ENCODE measurements around the gene KLHL17.
"Not testable (repeated sequence)": the region's sequence is repeated elsewhere in the genome, so short reads cannot be mapped to it uniquely, and the experiment has no call there.

The KLHL17 gene

GRCh38 chr1:972726-973458 is 12.5 kb downstream of the KLHL17 start:
- TF ChIP-seq, protein P1, sequence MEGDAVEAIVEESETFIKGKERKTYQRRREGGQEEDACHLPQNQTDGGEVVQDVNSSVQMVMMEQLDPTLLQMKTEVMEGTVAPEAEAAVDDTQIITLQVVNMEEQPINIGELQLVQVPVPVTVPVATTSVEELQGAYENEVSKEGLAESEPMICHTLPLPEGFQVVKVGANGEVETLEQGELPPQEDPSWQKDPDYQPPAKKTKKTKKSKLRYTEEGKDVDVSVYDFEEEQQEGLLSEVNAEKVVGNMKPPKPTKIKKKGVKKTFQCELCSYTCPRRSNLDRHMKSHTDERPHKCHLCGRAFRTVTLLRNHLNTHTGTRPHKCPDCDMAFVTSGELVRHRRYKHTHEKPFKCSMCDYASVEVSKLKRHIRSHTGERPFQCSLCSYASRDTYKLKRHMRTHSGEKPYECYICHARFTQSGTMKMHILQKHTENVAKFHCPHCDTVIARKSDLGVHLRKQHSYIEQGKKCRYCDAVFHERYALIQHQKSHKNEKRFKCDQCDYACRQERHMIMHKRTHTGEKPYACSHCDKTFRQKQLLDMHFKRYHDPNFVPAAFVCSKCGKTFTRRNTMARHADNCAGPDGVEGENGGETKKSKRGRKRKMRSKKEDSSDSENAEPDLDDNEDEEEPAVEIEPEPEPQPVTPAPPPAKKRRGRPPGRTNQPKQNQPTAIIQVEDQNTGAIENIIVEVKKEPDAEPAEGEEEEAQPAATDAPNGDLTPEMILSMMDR (IDR thresholded peaks at IDR 0.05; ENCODE audit: insufficient read depth, low read depth, low read length, missing control alignments), result no peak
- DNase-seq (ENCODE audit: low read depth), result no peak
- no peak overlapping the region for H3K4me3 ChIP-seq (ENCODE audit: low read length)

- TF ChIP-seq, protein P1 (IDR thresholded peaks at IDR 0.05; ENCODE audit: insufficient read depth, low read depth, low read length, missing control alignments), result no peak
- no peak overlapping the region for H3K4me3 ChIP-seq (ENCODE audit: low read length)
- no peak for DNase-seq (ENCODE audit: low read depth)
Measured at GRCh38 chr1:973459-974292, 13.3 kb downstream of the KLHL17 start.

GRCh38 chr1:974293-974640 is 13.9 kb downstream of the KLHL17 start:
- TF ChIP-seq, protein P1 (IDR thresholded peaks at IDR 0.05; ENCODE audit: insufficient read depth, low read depth, low read length, missing control alignments), result no peak
- H3K4me3 ChIP-seq (ENCODE audit: low read length), result no peak overlapping the region
- DNase-seq (ENCODE audit: low read depth), result no peak

DNA sequence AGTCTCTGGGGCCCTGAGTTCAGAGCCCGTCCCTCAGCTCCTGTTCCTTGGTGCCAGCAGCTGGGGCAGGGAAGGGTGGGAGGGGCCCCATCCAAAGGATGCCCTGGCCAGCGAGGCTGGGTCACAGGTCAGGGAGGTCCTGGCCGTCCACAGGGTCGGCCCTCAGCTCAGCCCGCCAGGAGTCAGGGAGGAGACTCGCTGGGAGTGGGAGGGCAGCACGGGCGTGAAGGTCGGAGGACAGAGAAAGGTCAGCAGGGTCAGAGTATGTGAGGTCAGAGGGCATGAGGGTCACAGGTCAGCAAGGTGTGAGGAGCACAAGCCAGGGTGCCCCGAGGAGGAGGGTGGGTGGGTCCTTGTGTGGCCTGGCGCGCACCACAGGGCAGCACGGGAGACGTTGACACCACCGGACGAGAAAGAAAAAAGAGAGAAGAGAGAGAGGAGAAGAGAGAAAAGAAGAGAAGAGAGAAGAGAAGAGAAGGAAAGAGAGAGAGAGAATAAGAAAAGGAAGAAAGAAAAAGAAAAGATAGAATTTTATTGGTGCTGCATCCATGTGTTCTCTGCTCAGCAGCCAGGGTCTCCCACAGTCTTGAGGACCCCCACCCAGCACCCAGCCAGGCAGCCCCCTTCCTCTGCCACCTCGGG is 14.4 kb downstream of the KLHL17 start:
- no peak for DNase-seq (ENCODE audit: low read depth)
- TF ChIP-seq, protein P1 (IDR thresholded peaks at IDR 0.05; ENCODE audit: insufficient read depth, low read depth, low read length, missing control alignments), result no peak
- H3K4me3 ChIP-seq (ENCODE audit: low read length), result no peak overlapping the region

GRCh38 chr1:975365-975764 is 15.0 kb downstream of the KLHL17 start:
- DNase-seq (ENCODE audit: low read depth), result no peak
- TF ChIP-seq, protein P1 (IDR thresholded peaks at IDR 0.05; ENCODE audit: insufficient read depth, low read depth, low read length, missing control alignments), result no peak

DNA sequence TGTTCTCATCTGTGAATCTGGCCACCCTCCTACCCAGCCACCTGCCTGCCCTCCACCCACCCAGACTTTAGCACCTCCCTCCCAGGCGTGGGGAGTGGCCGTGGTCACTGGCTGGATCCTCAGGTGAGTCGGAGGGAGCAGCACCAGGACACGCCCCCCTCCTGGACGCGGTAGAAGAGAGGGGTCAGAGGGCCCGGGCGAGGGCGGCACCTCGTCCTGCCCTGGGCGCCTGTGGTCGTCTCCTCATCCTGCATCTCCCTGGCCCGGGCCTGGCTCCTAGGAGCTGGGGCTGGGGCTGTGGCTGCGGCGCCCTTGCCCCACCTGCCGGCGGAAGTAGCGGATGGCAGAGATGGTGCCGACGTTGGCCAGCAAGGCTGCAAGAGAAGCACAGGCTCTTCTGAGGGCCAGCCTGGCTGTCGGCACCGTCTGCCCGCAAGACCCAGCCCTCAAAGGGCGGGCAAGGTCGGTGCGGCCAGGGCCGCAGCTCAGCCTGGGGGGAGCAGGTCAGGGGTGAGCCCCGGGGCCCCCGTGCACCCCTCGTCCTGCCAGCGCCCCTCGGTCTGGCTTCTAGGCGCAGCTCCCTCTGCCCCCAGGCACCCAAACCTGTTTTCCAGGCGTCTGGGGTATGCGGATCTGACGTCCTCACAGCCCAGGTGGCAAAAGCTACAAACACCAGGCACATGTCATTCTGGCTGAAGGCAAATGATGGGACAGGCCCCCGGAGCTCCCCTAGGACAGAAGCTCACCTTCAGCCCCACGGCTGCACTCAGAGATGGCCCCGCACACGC is 15.7 kb downstream of the KLHL17 start:
- peak; percentile 76 for DNase-seq (ENCODE audit: low read depth)
- TF ChIP-seq, protein P1 (IDR thresholded peaks at IDR 0.05; ENCODE audit: insufficient read depth, low read depth, low read length, missing control alignments), result peak; percentile 58
- no peak overlapping the region for H3K4me3 ChIP-seq (ENCODE audit: low read length)

More at GRCh38 chr1:975365-975764, 15.0 kb downstream of the KLHL17 start:
- no peak overlapping the region for H3K4me3 ChIP-seq (ENCODE audit: low read length)

DNA sequence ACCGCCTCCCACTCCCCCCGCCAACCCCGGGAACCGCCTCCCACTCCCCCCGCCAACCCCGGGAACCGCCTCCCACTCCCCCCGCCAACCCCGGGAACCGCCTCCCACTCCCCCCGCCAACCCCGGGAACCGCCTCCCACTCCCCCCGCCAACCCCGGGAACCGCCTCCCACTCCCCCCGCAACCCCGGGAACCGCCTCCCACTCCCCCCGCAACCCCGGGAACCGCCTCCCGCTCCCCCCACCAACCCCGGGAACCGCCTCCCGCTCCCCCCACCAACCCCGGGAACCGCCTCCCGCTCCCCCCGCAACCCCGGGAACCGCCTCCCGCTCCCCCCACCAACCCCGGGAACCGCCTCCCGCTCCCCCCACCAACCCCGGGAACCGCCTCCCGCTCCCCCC is 16.4 kb downstream of the KLHL17 start:
- DNase-seq (ENCODE audit: low read depth); H3K4me3 ChIP-seq (ENCODE audit: low read length): not testable (repeated sequence)
